GM23338 (cell line): ENCODE measurements around the gene NELFB.

Source experiments
- CREB1 ChIP-seq: fragments of 250-450 bp; sonication (Bioruptor Pico); IDR thresholded peaks from 2 replicates; pipeline ENCODE4 v1.5.0; 2020; ENCODE audit warnings: low read depth, mild to moderate bottlenecking, moderate library complexity
- EZH2 ChIP-seq: fragments of 200-600 bp; sonication (generic); IDR thresholded peaks from one replicate; pipeline ENCODE4 v1.8.0; 2017; ENCODE audit warnings: antibody characterized with exemption, mild to moderate bottlenecking, low read depth; ENCODE audit not compliant: unreplicated experiment
- EZH2phosphoT487 ChIP-seq: fragments of 200-600 bp; sonication (generic); IDR thresholded peaks from one replicate; pipeline ENCODE4 v1.8.1; 2018; ENCODE audit warnings: antibody characterized with exemption; ENCODE audit not compliant: unreplicated experiment
- JUNB ChIP-seq: IDR thresholded peaks from one replicate; pipeline ENCODE4 v1.6.1; 2016; ENCODE audit warnings: antibody characterized with exemption; ENCODE audit not compliant: unreplicated experiment
- NANOG ChIP-seq: IDR thresholded peaks from 2 replicates; pipeline ENCODE4 v1.6.1; 2016; ENCODE audit warnings: antibody characterized with exemption, borderline replicate concordance
- POLR2AphosphoS5 ChIP-seq: IDR thresholded peaks from 2 replicates; pipeline ENCODE4 v1.6.1; 2016; ENCODE audit warnings: antibody characterized with exemption, low read depth
- STAT1 ChIP-seq: IDR thresholded peaks from one replicate; pipeline ENCODE4 v1.6.1; 2016; ENCODE audit warnings: antibody characterized with exemption; ENCODE audit not compliant: unreplicated experiment
- ZNF114 ChIP-seq: fragments of 250-450 bp; sonication (Bioruptor Pico); IDR thresholded peaks from 2 replicates; pipeline ENCODE4 v1.5.0; 2020; ENCODE audit warnings: mild to moderate bottlenecking, moderate library complexity
- ZNF331 ChIP-seq: fragments of 250-450 bp; sonication (Bioruptor Pico); IDR thresholded peaks from 2 replicates; pipeline ENCODE4 v1.5.0; 2020; ENCODE audit warnings: low read depth, mild to moderate bottlenecking, moderate library complexity
- TF ChIP-seq, protein P1 (sequence below), 2 experiments: fragments of 200-600 bp in 1 of 2; sonication (generic) in 1 of 2; conservative IDR thresholded peaks; 2 replicates each; pipeline versions ENCODE4 v1.5.1 to v1.6.1; 2016 to 2017; ENCODE audit warnings: antibody characterized with exemption in 2 of 2, low read depth in 2 of 2, mild to moderate bottlenecking in 2 of 2, moderate library complexity in 1 of 2
- TF ChIP-seq, protein P2 (sequence below): IDR thresholded peaks from one replicate; pipeline ENCODE4 v1.6.1; 2018; ENCODE audit warnings: antibody characterized with exemption; ENCODE audit not compliant: unreplicated experiment
- TF ChIP-seq, protein P3 (sequence below): IDR thresholded peaks from 2 replicates; pipeline ENCODE4 v1.6.1; 2016; ENCODE audit warnings: antibody characterized with exemption
- TF ChIP-seq, protein P4 (sequence below): fragments of 250-450 bp; sonication (Bioruptor Pico); IDR thresholded peaks from 2 replicates; pipeline ENCODE4 v1.5.0; 2020; ENCODE audit warnings: mild to moderate bottlenecking, moderate library complexity

DNA sequence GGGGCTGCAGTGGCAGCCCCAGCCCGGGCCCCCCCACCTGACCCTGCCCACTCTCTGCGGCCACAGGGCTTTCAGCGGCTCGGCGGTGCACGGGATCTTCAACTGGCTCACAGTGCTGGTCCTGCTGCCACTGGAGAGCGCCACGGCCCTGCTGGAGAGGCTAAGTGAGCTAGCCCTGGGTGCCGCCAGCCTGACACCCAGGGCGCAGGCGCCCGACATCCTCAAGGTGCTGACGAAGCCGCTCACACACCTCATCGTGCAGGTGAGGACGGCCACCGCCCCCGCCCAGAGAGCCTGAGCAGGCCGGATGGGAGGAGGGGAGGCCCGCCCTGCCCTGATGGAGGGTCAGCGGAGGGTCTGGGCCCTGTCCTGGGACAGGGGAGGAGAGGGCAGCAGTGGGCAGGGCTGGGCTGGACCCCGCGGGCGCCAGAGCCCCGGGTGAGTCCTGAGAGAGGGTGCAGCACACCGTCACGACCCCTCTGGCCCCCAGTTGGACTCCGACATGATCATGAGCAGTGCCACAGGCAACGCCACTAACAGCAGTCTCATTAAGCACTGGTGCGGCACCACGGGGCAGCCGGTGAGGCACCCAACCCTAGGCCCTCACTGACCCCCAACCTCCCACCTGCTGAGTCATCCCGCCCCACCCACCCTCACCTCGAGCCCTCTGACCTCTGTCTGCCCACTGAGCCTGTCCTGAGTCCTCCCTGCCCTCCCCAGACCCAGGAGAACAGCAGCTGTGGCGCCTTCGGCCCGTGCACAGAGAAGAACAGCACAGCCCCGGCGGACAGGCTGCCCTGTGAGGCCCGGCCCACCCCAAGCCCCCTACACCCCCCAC, 21.8 kb upstream of the NELFB start:
- TF ChIP-seq EZH2phosphoT487 (no peak), ZNF331 (CRISPR knock-in tag) (no peak), POLR2AphosphoS5 (no peak), EZH2 (no peak), JUNB (no peak), NANOG (no peak), STAT1 (no peak), CREB1 (no peak), ZNF114 (CRISPR knock-in tag) (no peak)
- TF ChIP-seq, protein P1, sequence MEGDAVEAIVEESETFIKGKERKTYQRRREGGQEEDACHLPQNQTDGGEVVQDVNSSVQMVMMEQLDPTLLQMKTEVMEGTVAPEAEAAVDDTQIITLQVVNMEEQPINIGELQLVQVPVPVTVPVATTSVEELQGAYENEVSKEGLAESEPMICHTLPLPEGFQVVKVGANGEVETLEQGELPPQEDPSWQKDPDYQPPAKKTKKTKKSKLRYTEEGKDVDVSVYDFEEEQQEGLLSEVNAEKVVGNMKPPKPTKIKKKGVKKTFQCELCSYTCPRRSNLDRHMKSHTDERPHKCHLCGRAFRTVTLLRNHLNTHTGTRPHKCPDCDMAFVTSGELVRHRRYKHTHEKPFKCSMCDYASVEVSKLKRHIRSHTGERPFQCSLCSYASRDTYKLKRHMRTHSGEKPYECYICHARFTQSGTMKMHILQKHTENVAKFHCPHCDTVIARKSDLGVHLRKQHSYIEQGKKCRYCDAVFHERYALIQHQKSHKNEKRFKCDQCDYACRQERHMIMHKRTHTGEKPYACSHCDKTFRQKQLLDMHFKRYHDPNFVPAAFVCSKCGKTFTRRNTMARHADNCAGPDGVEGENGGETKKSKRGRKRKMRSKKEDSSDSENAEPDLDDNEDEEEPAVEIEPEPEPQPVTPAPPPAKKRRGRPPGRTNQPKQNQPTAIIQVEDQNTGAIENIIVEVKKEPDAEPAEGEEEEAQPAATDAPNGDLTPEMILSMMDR (conservative IDR thresholded peaks at IDR 0.05; ENCODE audit: low read depth in 2 of 2), result peak in 1 of 2 experiments; percentile 28; a peak in 2 of 4 replicates
- TF ChIP-seq, protein P2, sequence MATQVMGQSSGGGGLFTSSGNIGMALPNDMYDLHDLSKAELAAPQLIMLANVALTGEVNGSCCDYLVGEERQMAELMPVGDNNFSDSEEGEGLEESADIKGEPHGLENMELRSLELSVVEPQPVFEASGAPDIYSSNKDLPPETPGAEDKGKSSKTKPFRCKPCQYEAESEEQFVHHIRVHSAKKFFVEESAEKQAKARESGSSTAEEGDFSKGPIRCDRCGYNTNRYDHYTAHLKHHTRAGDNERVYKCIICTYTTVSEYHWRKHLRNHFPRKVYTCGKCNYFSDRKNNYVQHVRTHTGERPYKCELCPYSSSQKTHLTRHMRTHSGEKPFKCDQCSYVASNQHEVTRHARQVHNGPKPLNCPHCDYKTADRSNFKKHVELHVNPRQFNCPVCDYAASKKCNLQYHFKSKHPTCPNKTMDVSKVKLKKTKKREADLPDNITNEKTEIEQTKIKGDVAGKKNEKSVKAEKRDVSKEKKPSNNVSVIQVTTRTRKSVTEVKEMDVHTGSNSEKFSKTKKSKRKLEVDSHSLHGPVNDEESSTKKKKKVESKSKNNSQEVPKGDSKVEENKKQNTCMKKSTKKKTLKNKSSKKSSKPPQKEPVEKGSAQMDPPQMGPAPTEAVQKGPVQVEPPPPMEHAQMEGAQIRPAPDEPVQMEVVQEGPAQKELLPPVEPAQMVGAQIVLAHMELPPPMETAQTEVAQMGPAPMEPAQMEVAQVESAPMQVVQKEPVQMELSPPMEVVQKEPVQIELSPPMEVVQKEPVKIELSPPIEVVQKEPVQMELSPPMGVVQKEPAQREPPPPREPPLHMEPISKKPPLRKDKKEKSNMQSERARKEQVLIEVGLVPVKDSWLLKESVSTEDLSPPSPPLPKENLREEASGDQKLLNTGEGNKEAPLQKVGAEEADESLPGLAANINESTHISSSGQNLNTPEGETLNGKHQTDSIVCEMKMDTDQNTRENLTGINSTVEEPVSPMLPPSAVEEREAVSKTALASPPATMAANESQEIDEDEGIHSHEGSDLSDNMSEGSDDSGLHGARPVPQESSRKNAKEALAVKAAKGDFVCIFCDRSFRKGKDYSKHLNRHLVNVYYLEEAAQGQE, result no peak
- TF ChIP-seq, protein P3, sequence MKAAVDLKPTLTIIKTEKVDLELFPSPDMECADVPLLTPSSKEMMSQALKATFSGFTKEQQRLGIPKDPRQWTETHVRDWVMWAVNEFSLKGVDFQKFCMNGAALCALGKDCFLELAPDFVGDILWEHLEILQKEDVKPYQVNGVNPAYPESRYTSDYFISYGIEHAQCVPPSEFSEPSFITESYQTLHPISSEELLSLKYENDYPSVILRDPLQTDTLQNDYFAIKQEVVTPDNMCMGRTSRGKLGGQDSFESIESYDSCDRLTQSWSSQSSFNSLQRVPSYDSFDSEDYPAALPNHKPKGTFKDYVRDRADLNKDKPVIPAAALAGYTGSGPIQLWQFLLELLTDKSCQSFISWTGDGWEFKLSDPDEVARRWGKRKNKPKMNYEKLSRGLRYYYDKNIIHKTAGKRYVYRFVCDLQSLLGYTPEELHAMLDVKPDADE, result no peak
- TF ChIP-seq, protein P4, sequence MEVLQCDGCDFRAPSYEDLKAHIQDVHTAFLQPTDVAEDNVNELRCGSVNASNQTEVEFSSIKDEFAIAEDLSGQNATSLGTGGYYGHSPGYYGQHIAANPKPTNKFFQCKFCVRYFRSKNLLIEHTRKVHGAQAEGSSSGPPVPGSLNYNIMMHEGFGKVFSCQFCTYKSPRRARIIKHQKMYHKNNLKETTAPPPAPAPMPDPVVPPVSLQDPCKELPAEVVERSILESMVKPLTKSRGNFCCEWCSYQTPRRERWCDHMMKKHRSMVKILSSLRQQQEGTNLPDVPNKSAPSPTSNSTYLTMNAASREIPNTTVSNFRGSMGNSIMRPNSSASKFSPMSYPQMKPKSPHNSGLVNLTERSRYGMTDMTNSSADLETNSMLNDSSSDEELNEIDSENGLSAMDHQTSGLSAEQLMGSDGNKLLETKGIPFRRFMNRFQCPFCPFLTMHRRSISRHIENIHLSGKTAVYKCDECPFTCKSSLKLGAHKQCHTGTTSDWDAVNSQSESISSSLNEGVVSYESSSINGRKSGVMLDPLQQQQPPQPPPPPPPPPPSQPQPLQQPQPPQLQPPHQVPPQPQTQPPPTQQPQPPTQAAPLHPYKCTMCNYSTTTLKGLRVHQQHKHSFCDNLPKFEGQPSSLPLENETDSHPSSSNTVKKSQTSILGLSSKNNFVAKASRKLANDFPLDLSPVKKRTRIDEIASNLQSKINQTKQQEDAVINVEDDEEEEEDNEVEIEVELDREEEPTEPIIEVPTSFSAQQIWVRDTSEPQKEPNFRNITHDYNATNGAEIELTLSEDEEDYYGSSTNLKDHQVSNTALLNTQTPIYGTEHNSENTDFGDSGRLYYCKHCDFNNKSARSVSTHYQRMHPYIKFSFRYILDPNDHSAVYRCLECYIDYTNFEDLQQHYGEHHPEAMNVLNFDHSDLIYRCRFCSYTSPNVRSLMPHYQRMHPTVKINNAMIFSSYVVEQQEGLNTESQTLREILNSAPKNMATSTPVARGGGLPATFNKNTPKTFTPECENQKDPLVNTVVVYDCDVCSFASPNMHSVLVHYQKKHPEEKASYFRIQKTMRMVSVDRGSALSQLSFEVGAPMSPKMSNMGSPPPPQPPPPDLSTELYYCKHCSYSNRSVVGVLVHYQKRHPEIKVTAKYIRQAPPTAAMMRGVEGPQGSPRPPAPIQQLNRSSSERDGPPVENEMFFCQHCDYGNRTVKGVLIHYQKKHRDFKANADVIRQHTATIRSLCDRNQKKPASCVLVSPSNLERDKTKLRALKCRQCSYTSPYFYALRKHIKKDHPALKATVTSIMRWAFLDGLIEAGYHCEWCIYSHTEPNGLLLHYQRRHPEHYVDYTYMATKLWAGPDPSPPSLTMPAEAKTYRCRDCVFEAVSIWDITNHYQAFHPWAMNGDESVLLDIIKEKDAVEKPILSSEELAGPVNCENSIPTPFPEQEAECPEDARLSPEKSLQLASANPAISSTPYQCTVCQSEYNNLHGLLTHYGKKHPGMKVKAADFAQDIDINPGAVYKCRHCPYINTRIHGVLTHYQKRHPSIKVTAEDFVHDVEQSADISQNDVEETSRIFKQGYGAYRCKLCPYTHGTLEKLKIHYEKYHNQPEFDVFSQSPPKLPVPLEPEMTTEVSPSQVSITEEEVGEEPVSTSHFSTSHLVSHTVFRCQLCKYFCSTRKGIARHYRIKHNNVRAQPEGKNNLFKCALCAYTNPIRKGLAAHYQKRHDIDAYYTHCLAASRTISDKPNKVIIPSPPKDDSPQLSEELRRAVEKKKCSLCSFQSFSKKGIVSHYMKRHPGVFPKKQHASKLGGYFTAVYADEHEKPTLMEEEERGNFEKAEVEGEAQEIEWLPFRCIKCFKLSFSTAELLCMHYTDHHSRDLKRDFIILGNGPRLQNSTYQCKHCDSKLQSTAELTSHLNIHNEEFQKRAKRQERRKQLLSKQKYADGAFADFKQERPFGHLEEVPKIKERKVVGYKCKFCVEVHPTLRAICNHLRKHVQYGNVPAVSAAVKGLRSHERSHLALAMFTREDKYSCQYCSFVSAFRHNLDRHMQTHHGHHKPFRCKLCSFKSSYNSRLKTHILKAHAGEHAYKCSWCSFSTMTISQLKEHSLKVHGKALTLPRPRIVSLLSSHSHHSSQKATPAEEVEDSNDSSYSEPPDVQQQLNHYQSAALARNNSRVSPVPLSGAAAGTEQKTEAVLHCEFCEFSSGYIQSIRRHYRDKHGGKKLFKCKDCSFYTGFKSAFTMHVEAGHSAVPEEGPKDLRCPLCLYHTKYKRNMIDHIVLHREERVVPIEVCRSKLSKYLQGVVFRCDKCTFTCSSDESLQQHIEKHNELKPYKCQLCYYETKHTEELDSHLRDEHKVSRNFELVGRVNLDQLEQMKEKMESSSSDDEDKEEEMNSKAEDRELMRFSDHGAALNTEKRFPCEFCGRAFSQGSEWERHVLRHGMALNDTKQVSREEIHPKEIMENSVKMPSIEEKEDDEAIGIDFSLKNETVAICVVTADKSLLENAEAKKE (CRISPR knock-in tag), result no peak
